Liver (tissue), 3 donors: ENCODE measurements around the gene POLG.

Experiments
- EGR1 ChIP-seq, 2 donors: IDR thresholded peaks; 2 replicates each; pipeline ENCODE4 v1.6.1; 2016 to 2018; ENCODE audit warnings: antibody characterized with exemption in 2 of 2, low read depth in 2 of 2
- GABPA ChIP-seq, 2 donors: IDR thresholded peaks in 1 of 2; conservative IDR thresholded peaks in 1 of 2; 2 replicates each; pipeline ENCODE4 v1.6.1; 2016; ENCODE audit warnings: antibody characterized with exemption in 2 of 2, mild to moderate bottlenecking in 1 of 2, moderate library complexity in 1 of 2
- TAF1 ChIP-seq: conservative IDR thresholded peaks from 2 replicates; pipeline ENCODE4 v1.6.1; 2016; ENCODE audit warnings: antibody characterized with exemption, mild to moderate bottlenecking
- TF ChIP-seq, protein P1 (sequence below): fragments of 150-350 bp; IDR thresholded peaks from 2 replicates; pipeline ENCODE4 v1.5.1; 2017; ENCODE audit warnings: improper control_type of control experiment, low read depth, low read length; ENCODE audit not compliant: missing input control
- TF ChIP-seq, protein P2 (sequence below): IDR thresholded peaks from 2 replicates; pipeline ENCODE4 v1.6.1; 2016; ENCODE audit warnings: antibody characterized with exemption
- TF ChIP-seq, protein P3 (sequence below): IDR thresholded peaks from 2 replicates; pipeline ENCODE4 v1.6.1; 2016; ENCODE audit warnings: antibody characterized with exemption
- TF ChIP-seq, protein P4 (sequence below): IDR thresholded peaks from 2 replicates; pipeline ENCODE4 v1.6.1; 2016; ENCODE audit warnings: antibody characterized with exemption, mild to moderate bottlenecking
- donor health status: healthy.
- donor health status: healthy.

DNA sequence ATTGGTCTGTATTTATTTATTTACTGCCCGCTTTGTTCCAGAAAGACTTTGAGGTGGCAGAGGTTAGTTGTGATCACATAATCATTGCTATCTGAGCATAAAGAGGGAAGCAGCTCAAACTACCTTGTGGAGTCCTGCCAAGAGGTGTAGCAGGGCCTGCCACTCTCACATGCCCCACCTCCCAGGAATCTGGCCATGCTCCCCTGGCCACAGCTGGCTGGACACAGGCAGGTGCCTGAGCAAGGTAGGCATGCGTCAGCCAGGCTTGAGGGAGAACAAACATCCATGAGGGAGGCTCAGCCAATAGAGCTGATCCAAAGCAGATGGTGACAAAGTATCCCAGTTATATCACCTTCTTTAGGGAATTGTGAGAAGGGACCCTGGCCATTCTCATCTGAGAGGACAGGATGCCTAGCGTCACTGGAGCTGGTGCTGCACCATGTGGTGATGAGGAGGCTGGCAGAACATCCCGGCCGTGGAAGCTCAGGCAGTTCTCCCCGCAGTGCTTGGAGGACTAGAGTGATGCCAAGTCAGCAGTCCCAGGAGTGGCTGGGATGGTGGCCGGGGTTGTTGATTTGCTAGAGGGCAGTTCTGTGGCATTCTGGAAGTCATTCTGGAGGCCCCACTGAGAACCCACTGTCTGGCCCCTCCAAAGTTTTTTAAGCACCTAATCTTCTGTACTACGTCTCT lies 6.8 kb upstream of the POLG start:
- no peak for TF ChIP-seq TAF1
- TF ChIP-seq, protein P1, sequence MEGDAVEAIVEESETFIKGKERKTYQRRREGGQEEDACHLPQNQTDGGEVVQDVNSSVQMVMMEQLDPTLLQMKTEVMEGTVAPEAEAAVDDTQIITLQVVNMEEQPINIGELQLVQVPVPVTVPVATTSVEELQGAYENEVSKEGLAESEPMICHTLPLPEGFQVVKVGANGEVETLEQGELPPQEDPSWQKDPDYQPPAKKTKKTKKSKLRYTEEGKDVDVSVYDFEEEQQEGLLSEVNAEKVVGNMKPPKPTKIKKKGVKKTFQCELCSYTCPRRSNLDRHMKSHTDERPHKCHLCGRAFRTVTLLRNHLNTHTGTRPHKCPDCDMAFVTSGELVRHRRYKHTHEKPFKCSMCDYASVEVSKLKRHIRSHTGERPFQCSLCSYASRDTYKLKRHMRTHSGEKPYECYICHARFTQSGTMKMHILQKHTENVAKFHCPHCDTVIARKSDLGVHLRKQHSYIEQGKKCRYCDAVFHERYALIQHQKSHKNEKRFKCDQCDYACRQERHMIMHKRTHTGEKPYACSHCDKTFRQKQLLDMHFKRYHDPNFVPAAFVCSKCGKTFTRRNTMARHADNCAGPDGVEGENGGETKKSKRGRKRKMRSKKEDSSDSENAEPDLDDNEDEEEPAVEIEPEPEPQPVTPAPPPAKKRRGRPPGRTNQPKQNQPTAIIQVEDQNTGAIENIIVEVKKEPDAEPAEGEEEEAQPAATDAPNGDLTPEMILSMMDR: no peak
- TF ChIP-seq GABPA (IDR thresholded peaks at IDR 0.05 in 1 of 2, conservative IDR thresholded peaks at IDR 0.05 in 1 of 2): no peak
- TF ChIP-seq, protein P2, sequence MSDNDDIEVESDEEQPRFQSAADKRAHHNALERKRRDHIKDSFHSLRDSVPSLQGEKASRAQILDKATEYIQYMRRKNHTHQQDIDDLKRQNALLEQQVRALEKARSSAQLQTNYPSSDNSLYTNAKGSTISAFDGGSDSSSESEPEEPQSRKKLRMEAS: no peak
- TF ChIP-seq, protein P3, sequence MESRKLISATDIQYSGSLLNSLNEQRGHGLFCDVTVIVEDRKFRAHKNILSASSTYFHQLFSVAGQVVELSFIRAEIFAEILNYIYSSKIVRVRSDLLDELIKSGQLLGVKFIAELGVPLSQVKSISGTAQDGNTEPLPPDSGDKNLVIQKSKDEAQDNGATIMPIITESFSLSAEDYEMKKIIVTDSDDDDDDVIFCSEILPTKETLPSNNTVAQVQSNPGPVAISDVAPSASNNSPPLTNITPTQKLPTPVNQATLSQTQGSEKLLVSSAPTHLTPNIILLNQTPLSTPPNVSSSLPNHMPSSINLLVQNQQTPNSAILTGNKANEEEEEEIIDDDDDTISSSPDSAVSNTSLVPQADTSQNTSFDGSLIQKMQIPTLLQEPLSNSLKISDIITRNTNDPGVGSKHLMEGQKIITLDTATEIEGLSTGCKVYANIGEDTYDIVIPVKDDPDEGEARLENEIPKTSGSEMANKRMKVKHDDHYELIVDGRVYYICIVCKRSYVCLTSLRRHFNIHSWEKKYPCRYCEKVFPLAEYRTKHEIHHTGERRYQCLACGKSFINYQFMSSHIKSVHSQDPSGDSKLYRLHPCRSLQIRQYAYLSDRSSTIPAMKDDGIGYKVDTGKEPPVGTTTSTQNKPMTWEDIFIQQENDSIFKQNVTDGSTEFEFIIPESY: no peak
- no peak for TF ChIP-seq EGR1 (IDR thresholded peaks at IDR 0.05; ENCODE audit: low read depth in 2 of 2)
- TF ChIP-seq, protein P4, sequence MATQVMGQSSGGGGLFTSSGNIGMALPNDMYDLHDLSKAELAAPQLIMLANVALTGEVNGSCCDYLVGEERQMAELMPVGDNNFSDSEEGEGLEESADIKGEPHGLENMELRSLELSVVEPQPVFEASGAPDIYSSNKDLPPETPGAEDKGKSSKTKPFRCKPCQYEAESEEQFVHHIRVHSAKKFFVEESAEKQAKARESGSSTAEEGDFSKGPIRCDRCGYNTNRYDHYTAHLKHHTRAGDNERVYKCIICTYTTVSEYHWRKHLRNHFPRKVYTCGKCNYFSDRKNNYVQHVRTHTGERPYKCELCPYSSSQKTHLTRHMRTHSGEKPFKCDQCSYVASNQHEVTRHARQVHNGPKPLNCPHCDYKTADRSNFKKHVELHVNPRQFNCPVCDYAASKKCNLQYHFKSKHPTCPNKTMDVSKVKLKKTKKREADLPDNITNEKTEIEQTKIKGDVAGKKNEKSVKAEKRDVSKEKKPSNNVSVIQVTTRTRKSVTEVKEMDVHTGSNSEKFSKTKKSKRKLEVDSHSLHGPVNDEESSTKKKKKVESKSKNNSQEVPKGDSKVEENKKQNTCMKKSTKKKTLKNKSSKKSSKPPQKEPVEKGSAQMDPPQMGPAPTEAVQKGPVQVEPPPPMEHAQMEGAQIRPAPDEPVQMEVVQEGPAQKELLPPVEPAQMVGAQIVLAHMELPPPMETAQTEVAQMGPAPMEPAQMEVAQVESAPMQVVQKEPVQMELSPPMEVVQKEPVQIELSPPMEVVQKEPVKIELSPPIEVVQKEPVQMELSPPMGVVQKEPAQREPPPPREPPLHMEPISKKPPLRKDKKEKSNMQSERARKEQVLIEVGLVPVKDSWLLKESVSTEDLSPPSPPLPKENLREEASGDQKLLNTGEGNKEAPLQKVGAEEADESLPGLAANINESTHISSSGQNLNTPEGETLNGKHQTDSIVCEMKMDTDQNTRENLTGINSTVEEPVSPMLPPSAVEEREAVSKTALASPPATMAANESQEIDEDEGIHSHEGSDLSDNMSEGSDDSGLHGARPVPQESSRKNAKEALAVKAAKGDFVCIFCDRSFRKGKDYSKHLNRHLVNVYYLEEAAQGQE: no peak
